HG03066 (cell line): ENCODE measurements around the gene LRRN4.

Source experiments
- ATAC-seq: cut with Tn5 transposase; IDR thresholded peaks from one replicate; pipeline ENCODE4 v1.9.1; 2021; ENCODE audit warnings: low read depth; ENCODE audit not compliant: unreplicated experiment

Gene LRRN4

GRCh38 chr20:6053776-6054688 is at the start of gene LRRN4:
Gene LRRN4 (minus strand): TSS chr20:6054060. CDS start chr20:6052799, 1,261 bp downstream.
- ATAC-seq = no peak

GRCh38 chr20:6103301-6103700 is 49.4 kb upstream of the LRRN4 start:
- ATAC-seq = no peak

DNA sequence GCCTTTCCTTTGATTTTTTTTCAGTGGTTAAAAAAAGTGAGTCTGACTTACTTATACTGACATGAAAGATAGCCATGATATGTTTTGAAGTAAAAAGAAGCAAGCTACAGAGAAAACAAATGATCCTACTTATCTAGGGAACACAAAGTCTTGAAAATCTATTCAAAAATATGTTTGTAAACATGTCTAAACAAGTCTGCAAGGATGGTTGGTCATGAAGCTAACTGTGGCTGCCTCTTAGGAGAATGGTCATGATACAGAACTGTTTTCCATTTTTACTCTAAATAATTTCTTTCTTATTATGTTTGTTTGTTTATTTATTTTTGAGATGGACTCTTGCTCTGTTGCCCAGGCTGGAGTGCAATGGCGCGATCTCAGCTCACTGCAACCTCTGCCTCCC is 47.5 kb upstream of the LRRN4 start:
- no peak for ATAC-seq

- no peak for ATAC-seq
Observed at GRCh38 chr20:6100246-6100645, 46.4 kb upstream of the LRRN4 start.

- no peak for ATAC-seq
Observed at GRCh38 chr20:6099819-6100218, 46.0 kb upstream of the LRRN4 start.

GRCh38 chr20:6095409-6095808 is 41.5 kb upstream of the LRRN4 start:
- ATAC-seq = no peak

DNA sequence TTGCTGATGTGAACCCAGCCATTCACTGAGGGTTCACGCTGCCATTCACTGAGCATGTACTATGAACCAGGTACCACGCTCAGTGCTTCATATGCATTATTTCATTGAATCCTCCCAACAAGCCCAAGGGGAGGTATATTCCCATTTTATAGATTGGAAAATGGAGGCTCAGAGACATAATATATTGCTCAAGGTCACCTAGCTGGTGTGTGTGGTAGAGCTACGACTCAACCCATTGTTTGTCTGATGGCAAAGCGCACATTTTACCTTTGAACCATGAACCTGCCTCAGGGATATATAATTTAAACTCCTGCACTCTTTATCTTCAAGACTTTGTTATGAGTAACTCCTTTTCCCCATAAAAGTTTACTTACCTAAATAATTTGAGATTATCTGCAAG is 40.7 kb upstream of the LRRN4 start:
- no peak for ATAC-seq

DNA sequence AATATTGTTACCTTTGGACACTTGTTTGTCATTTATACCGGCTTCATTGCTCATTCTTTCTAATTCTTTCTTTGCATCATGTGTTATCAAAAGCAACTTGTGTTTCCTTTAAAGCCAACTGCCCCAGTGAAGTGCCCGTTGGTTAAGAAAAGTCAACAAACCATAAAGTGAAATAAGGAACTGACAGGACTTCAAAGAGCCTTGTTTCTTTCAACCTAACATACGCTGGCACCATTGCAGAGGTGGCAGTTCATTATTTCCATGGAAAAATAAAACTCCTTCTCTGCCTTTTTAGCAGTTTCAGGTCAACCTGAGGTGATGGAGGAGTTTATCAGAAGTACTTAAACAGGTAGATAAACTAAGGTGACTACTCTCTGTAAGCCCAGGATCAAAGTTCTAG is 40.2 kb upstream of the LRRN4 start:
- no peak for ATAC-seq

DNA sequence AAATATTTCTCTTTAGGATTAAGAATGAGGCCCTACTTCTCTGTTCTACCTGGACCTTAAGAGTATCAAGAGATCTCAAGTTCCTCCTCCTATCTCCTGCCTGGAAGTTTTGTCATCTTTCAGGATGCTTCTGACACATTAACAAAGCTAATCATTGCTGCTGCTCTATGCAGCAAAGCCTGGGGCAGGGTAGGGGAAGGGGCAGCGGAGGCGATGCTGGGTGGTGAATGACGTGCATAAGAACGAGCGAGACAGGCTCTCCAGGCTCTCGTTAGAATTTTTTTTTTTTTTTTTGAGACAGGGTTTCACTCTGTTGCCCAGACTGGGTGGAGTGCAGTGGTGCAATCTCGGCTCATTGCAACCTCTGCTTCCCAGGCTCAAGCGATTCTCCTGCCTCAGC is 37.8 kb upstream of the LRRN4 start:
- no peak for ATAC-seq

DNA sequence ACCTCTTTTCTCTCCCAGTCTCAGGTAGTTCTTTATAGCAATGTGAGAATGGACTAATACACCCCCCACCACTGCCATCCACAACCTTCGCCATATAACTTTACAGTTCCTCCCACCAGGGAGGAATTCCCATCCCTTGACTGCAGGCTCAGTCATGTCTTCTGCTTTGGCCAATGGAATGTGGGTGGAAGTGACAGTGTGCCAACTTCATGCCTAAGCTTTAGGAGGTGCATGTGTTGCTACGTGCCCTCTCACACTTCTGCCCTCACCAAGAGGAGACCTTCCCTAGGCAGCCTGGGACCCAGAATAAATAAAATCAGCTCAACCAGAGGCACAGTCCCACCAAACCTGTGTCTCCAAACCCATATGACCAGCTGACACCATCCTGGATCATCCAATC is 33.0 kb upstream of the LRRN4 start:
- ATAC-seq = no peak

GRCh38 chr20:6083926-6084325 is 30.1 kb upstream of the LRRN4 start:
- ATAC-seq = no peak

DNA sequence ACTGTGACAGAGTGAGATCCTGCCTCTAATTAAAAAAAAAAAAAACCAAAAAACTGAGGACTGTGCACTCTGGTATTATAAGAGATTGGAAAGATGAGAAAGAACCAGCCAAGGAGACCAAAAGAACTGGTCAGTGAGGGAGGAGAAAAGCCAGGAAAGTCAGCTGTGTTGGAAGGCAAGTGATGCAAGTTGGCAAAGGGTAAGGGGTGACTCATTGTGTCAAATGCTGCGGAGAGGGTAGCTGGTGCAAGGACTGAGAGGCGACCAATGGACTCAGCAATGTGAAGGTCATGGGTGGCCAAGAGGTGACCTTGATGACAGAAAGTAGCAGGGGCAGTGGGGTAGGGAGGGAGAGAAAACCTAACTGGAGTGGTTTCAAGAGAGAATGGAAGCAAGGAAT is 27.4 kb upstream of the LRRN4 start:
- ATAC-seq = no peak

- ATAC-seq = no peak
Observed at GRCh38 chr20:6079016-6079415, 25.2 kb upstream of the LRRN4 start.

DNA sequence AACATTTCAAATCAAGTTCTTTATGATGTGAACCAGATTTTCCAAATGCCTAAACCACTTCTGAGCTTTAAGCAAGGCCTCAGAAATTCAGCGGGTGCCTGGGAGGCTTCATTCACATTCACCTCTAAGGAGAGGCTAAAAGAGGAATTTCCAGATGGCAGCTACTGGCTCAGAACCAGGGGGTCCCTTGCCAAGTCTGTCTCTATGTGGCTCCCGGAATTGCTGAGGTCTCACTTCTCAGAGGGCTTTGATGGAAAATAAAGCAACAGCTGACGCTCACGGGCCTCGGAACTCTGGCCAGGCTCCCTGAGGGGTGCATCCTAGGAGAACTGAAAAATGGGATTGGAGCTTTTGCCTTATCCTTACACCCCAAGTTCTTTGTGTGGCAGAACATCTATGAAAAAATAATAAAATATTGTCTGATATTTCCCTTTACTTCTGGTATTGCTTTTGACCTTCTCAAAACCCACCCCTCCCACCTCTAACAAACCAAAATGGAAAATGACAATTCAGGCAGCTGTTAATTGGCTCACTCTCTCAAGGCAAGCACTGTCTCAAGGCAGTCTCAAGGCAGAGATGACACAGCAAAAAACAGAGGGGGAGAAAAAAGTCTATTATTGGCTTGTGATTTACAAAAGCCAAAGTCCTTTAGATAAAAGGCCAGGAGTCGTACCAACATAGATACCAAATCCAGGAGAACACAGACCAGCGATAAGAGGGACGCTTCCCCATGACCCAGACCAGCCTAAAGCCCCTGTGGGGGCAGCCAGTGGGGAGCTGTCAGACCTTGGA is 21.8 kb upstream of the LRRN4 start:
- ATAC-seq = no peak

DNA sequence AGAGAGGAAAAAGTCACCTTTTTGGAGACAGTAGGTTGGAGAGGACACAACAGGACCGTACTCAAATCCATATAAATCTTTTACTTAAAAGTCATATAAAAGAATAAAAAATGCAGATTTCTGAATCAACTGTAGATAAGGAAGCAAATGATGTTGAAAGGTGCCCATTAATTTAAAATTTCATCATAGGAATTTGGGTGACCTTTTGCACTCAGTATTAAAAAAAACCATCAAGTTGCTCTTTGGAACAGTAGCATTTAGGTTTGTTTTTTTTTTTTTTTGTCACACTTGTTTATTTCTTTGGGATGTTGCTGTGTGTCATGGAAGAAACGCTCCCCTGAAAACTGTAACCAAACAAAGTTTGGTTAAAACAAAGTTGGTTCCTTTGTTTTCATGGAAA is 20.9 kb upstream of the LRRN4 start:
- no peak for ATAC-seq

GRCh38 chr20:6074145-6074561 is 20.3 kb upstream of the LRRN4 start:
- no peak for ATAC-seq

DNA sequence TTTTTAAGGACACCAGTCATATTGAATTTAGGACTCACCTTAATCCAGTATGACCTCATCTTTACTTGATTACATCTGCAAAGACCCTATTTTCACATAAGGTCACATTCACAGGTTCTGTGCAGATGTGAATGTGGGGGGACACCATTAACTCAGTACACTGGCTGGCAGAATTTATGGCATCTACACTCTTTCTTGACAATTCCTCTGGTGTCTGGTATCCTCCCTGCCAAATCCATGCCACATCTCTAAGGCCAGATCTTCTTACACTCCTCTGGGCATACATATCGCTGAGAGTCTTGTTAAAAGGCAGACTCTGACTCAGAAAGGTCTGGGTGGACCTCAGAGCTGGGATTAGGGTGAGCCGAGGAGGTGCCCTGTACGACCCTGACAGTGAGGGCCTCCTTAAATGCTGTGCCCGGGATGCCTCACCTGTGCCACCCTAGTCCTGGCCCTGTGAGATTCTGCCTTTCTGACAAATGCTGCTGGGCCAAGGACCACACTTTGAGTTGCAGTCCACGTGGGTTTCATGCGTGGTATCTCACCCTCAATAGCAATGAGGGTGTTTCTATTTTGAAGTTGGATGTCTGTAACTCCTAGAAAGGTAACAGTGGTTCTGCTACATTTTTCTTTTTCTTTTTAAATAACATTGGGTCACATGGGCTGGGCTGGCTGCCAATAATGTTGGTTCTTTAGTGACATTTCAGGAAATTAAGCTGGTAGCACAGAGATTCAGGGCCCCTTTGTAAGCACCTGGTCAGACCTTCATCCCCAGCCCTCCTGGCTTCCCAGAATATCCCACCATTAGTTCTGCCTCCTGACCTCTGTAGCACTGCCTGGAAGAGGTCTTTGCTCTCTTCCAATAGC is 17.2 kb upstream of the LRRN4 start:
- ATAC-seq = no peak

GRCh38 chr20:6069669-6070068 is 15.8 kb upstream of the LRRN4 start:
- ATAC-seq = no peak

- ATAC-seq = no peak
Observed at GRCh38 chr20:6067763-6068318, 14.0 kb upstream of the LRRN4 start.

- no peak for ATAC-seq
Observed at GRCh38 chr20:6066582-6066981, 12.7 kb upstream of the LRRN4 start.
